GM12878 (cell line): ENCODE data around the gene FOXP4. TPM values are rescaled to one million over a fixed set of nuclear protein-coding genes. Genes with fewer than 3 reads are reported as not detected.

Experiments used
- BMI1 ChIP-seq: fragments of 450-650 bp; IDR thresholded peaks from 2 replicates; pipeline ENCODE4 v1.6.1; 2016; ENCODE audit warnings: mild to moderate bottlenecking, moderate library complexity, borderline replicate concordance
- IKZF2 ChIP-seq, 2 experiments: fragments of 450-650 bp; IDR thresholded peaks; 2 replicates each; pipeline ENCODE4 v1.6.1; 2017; ENCODE audit warnings: mild to moderate bottlenecking in 2 of 2, moderate library complexity in 2 of 2
- LARP7 ChIP-seq: fragments of 450-650 bp; IDR thresholded peaks from 2 replicates; pipeline ENCODE4 v1.6.1; 2017; ENCODE audit warnings: mild to moderate bottlenecking
- TCF3 ChIP-seq: IDR thresholded peaks from 2 replicates; pipeline ENCODE4 v1.6.1; 2012; ENCODE audit warnings: low read depth, mild to moderate bottlenecking, low read length, borderline replicate concordance; ENCODE audit not compliant: insufficient read depth
- polyA plus RNA-seq, 11 experiments: library from polyadenylated mRNA; depleted of rRNA in 4 of 11; unstranded in 6 of 11; stranded (reverse) in 5 of 11; fragments of >200 nt; fragmentation: Nextera tagmentation in 4 of 11; fragmentation: Illumina TruSeq in 1 of 11; extraction: Ambion mirVana in 4 of 11; extraction: Trizol in 1 of 11; gene quantifications; 1 replicate in 1 of 11; 2 replicates in 10 of 11; pipeline versions ENCODE4 v1.2.1 to v1.2.3, GENCODE V29; 2011 to 2016; ENCODE audit warnings: inconsistent platforms in 2 of 11, missing spikeins in 2 of 11, low read depth in 1 of 11
- total RNA-seq, 4 experiments: library from RNA; depleted of rRNA in 3 of 4; stranded (reverse); fragments of >200 nt in 3 of 4; fragmentation: Illumina TruSeq in 1 of 4; extraction: Trizol in 1 of 4; gene quantifications; 2 replicates each; pipeline versions ENCODE4 v1.2.1 to v1.2.3, GENCODE V29; 2013 to 2021
- TF ChIP-seq, protein P1 (sequence below): fragments of 450-650 bp; formaldehyde crosslinking; IDR thresholded peaks from 2 replicates; pipeline ENCODE4 v1.5.0; 2022; ENCODE audit warnings: mild to moderate bottlenecking, missing genetic modification characterization
- TF ChIP-seq, protein P2 (sequence below): IDR thresholded peaks from 2 replicates; pipeline ENCODE4 v1.6.1; 2011; ENCODE audit warnings: borderline replicate concordance, low read depth, mild to moderate bottlenecking, moderate library complexity, mixed read lengths, low read length; ENCODE audit not compliant: insufficient read depth; ENCODE audit errors: extremely low read length
- TF ChIP-seq, protein P3 (sequence below): fragments of 450-650 bp; IDR thresholded peaks from 2 replicates; pipeline ENCODE4 v1.6.1; 2017; ENCODE audit warnings: low read depth, mild to moderate bottlenecking, moderate library complexity

The FOXP4 gene
- total and polyA plus RNA-seq, 10 of the 15 experiments (the other 5 are each of a cell fraction or from before 2014, with no cell fraction given) = 0.31 to 46.1 (median 2.3) TPM

DNA sequence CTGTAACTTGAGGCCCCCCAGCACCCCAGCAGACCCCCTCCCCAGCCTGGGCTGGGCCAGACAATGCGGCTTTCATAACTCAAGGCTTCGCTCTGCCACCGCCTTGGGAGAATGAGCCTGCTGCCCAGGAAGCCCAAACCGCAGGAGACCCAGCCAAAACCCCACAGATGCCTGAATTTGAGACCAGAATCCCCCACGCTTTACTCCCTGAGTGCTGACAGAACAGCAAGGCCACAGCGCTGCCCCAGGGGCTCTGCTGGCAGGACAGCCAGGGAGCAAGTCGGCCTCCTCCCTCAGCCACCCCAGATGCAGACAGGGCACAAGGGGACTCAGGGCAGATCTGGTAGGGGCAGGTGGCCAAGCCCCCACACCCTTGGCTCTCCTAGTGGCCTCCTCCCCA lies 94.2 kb downstream of the FOXP4 start (continued):
- TF ChIP-seq, protein P1, sequence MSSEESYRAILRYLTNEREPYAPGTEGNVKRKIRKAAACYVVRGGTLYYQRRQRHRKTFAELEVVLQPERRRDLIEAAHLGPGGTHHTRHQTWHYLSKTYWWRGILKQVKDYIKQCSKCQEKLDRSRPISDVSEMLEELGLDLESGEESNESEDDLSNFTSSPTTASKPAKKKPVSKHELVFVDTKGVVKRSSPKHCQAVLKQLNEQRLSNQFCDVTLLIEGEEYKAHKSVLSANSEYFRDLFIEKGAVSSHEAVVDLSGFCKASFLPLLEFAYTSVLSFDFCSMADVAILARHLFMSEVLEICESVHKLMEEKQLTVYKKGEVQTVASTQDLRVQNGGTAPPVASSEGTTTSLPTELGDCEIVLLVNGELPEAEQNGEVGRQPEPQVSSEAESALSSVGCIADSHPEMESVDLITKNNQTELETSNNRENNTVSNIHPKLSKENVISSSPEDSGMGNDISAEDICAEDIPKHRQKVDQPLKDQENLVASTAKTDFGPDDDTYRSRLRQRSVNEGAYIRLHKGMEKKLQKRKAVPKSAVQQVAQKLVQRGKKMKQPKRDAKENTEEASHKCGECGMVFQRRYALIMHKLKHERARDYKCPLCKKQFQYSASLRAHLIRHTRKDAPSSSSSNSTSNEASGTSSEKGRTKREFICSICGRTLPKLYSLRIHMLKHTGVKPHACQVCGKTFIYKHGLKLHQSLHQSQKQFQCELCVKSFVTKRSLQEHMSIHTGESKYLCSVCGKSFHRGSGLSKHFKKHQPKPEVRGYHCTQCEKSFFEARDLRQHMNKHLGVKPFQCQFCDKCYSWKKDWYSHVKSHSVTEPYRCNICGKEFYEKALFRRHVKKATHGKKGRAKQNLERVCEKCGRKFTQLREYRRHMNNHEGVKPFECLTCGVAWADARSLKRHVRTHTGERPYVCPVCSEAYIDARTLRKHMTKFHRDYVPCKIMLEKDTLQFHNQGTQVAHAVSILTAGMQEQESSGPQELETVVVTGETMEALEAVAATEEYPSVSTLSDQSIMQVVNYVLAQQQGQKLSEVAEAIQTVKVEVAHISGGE (CRISPR knock-in tag) = no peak
- no peak for TF ChIP-seq BMI1
- no peak for TF ChIP-seq LARP7
- no peak for TF ChIP-seq TCF3
- TF ChIP-seq, protein P2, sequence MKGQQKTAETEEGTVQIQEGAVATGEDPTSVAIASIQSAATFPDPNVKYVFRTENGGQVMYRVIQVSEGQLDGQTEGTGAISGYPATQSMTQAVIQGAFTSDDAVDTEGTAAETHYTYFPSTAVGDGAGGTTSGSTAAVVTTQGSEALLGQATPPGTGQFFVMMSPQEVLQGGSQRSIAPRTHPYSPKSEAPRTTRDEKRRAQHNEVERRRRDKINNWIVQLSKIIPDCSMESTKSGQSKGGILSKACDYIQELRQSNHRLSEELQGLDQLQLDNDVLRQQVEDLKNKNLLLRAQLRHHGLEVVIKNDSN = no peak
- TF ChIP-seq, protein P3, sequence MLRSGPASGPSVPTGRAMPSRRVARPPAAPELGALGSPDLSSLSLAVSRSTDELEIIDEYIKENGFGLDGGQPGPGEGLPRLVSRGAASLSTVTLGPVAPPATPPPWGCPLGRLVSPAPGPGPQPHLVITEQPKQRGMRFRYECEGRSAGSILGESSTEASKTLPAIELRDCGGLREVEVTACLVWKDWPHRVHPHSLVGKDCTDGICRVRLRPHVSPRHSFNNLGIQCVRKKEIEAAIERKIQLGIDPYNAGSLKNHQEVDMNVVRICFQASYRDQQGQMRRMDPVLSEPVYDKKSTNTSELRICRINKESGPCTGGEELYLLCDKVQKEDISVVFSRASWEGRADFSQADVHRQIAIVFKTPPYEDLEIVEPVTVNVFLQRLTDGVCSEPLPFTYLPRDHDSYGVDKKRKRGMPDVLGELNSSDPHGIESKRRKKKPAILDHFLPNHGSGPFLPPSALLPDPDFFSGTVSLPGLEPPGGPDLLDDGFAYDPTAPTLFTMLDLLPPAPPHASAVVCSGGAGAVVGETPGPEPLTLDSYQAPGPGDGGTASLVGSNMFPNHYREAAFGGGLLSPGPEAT = no peak
- no peak for TF ChIP-seq IKZF2 (IDR thresholded peaks at IDR 0.05)
